ENCODE measurements around the gene TMEM38A. TPM values are rescaled to one million over a fixed set of nuclear protein-coding genes. Genes with fewer than 3 reads are reported as not detected.
"Not testable (repeated sequence)": the region's sequence is repeated elsewhere in the genome, so short reads cannot be mapped to it uniquely, and the experiment has no call there.

Gene TMEM38A
- polyA plus RNA-seq, 1 donor from 2014 or later, result 8.6 TPM

DNA sequence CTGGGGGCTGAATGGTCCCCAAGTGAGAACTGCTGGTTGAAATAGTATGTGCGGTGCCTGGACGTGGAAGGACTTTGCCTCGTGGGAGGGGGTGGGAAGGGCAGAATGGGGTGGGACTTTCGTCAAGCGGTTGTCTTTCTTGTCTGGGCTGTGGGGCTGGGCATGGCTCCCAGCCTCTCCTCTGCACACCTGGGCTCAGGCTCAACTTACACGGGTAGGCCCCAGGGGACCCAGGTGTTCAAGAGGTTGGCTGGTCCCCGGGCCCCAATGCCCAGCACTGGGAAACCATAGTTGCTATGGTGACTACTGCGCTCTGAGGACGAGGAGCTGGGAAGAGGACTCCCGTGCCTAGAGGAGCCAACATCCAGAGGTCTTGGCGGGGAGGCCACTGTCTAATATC, 66.0 kb downstream of the TMEM38A start:
- no peaks in the 10 kb centered on the region for H3K27me3 ChIP-seq (ENCODE audit: insufficient read depth, low read depth, low read length)
- no peaks in the 10 kb centered on the region for H4K20me1 ChIP-seq (ENCODE audit: insufficient read depth)
- no peak overlapping the region for H3K9ac ChIP-seq (ENCODE audit: low read length)
- no peak overlapping the region for H2AFZ ChIP-seq (ENCODE audit: low read depth, low read length)
- no peak overlapping the region for H3K4me3 ChIP-seq (ENCODE audit: low read length)
- no peaks in the 10 kb centered on the region for H3K9me2 ChIP-seq (ENCODE audit: insufficient read depth, low read length)
- H3F3A ChIP-seq (ENCODE audit: insufficient read depth, low read length, poor library complexity, severe bottlenecking), result no peaks in the 10 kb centered on the region
- no peaks in the 10 kb centered on the region for H3K36me3 ChIP-seq (ENCODE audit: insufficient read depth, low read length)
- no peak overlapping the region for H3K4me2 ChIP-seq (ENCODE audit: low read length)
- peaks cover 3% of the 10 kb centered on the region for H3K9me3 ChIP-seq (ENCODE audit: low read length)
- no peak overlapping the region for H3K27ac ChIP-seq (ENCODE audit: low read length)
- TF ChIP-seq RAD21 (conservative IDR thresholded peaks at IDR 0.05), result no peak
- no peak for TF ChIP-seq POLR2AphosphoS5 (IDR thresholded peaks at IDR 0.05)
- no peak for TF ChIP-seq EZH2 (IDR thresholded peaks at IDR 0.05; ENCODE audit: borderline replicate concordance, insufficient read depth, low read length, poor library complexity, severe bottlenecking)
- TF ChIP-seq EP300 (conservative IDR thresholded peaks at IDR 0.05; ENCODE audit: poor library complexity, severe bottlenecking), result no peak
- TF ChIP-seq, protein P1, sequence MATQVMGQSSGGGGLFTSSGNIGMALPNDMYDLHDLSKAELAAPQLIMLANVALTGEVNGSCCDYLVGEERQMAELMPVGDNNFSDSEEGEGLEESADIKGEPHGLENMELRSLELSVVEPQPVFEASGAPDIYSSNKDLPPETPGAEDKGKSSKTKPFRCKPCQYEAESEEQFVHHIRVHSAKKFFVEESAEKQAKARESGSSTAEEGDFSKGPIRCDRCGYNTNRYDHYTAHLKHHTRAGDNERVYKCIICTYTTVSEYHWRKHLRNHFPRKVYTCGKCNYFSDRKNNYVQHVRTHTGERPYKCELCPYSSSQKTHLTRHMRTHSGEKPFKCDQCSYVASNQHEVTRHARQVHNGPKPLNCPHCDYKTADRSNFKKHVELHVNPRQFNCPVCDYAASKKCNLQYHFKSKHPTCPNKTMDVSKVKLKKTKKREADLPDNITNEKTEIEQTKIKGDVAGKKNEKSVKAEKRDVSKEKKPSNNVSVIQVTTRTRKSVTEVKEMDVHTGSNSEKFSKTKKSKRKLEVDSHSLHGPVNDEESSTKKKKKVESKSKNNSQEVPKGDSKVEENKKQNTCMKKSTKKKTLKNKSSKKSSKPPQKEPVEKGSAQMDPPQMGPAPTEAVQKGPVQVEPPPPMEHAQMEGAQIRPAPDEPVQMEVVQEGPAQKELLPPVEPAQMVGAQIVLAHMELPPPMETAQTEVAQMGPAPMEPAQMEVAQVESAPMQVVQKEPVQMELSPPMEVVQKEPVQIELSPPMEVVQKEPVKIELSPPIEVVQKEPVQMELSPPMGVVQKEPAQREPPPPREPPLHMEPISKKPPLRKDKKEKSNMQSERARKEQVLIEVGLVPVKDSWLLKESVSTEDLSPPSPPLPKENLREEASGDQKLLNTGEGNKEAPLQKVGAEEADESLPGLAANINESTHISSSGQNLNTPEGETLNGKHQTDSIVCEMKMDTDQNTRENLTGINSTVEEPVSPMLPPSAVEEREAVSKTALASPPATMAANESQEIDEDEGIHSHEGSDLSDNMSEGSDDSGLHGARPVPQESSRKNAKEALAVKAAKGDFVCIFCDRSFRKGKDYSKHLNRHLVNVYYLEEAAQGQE (IDR thresholded peaks at IDR 0.05; ENCODE audit: borderline replicate concordance), result no peak
- TF ChIP-seq TAF1 (IDR thresholded peaks at IDR 0.05; ENCODE audit: low read depth), result no peak
- no peak for TF ChIP-seq CTCF (IDR thresholded peaks at IDR 0.05; ENCODE audit: poor library complexity, severe bottlenecking)
- no peak for TF ChIP-seq SMC3 (conservative IDR thresholded peaks at IDR 0.05; ENCODE audit: poor library complexity)
- TF ChIP-seq MXI1 (conservative IDR thresholded peaks at IDR 0.05; ENCODE audit: poor library complexity, severe bottlenecking), result no peak
- H3K79me2 ChIP-seq (replicated peaks; ENCODE audit: insufficient read depth, low read length), result no peaks in the 10 kb centered on the region

DNA sequence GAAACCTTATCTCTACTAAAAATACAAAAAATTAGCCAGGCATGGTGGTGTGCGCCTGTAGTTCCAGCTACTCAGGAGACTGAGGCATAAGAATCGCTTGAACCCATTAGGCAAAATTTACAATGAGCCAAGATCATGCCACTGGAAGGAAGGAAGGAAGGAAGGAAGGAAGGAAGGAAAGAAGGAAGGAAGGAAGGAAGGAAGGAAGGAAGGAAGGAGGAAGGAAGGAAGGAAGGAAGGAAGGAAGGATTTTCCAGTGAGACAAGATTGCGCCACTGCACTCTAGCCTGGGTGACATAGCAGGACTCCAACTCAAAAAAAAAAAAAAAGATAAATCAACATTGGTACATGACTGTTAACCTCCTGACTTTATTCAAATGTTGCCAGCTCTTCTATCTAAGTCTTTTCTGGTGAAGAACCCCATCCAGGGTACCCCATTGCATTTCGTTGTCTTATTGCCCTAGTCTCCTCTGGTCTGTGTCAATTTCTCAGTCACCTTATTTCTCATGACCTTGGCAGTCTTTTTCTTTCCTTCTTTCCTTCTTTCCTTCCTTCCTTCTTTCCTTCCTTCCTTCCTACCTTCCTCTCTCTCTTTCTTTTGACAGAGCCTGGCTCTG, 74.8 kb downstream of the TMEM38A start:
- not testable (repeated sequence) for H3K9me2 ChIP-seq (ENCODE audit: insufficient read depth, low read length); H3K9me3 ChIP-seq (ENCODE audit: low read length); H3F3A ChIP-seq (ENCODE audit: insufficient read depth, low read length, poor library complexity, severe bottlenecking)

DNA sequence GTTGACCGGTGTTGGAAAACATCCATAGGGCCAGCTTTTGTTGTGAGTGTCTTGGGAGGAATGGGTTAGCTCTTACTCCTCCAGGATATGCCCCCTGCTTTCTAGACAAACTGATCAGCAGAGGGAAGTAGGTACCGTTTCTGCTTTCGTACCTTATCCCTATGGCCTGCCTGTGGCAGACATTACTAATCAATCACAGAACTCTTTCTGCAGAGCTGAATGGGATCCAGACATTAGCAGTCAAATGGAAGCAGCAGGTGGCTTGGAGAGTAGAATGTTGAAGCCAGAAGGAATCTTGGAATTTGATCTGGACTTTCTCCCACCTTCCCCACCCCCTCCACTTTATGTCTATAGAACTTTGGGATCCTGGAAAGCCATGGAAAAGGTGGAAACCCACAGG, 75.8 kb downstream of the TMEM38A start:
- TF ChIP-seq SMC3 (conservative IDR thresholded peaks at IDR 0.05; ENCODE audit: poor library complexity), result no peak
- TF ChIP-seq, protein P1 (IDR thresholded peaks at IDR 0.05; ENCODE audit: borderline replicate concordance), result no peak
- TF ChIP-seq RAD21 (conservative IDR thresholded peaks at IDR 0.05), result no peak
- no peak for TF ChIP-seq EZH2 (IDR thresholded peaks at IDR 0.05; ENCODE audit: borderline replicate concordance, insufficient read depth, low read length, poor library complexity, severe bottlenecking)
- TF ChIP-seq TAF1 (IDR thresholded peaks at IDR 0.05; ENCODE audit: low read depth), result no peak
- no peak for TF ChIP-seq CTCF (IDR thresholded peaks at IDR 0.05; ENCODE audit: poor library complexity, severe bottlenecking)
- no peak for TF ChIP-seq MXI1 (conservative IDR thresholded peaks at IDR 0.05; ENCODE audit: poor library complexity, severe bottlenecking)
- no peak for TF ChIP-seq EP300 (conservative IDR thresholded peaks at IDR 0.05; ENCODE audit: poor library complexity, severe bottlenecking)
- no peak for TF ChIP-seq POLR2AphosphoS5 (IDR thresholded peaks at IDR 0.05)
- Histone ChIP-seq H4K20me1 (ENCODE audit: insufficient read depth) (no peaks in the 10 kb centered on the region), H3K9me3 (ENCODE audit: low read length) (peaks cover 2% of the 10 kb centered on the region), H3K36me3 (ENCODE audit: insufficient read depth, low read length) (no peaks in the 10 kb centered on the region), H3K27me3 (ENCODE audit: insufficient read depth, low read depth, low read length) (no peaks in the 10 kb centered on the region), H3K4me3 (ENCODE audit: low read length) (no peak overlapping the region), H3K27ac (ENCODE audit: low read length) (no peak overlapping the region), H3F3A (ENCODE audit: insufficient read depth, low read length, poor library complexity, severe bottlenecking) (no peaks in the 10 kb centered on the region), H3K9ac (ENCODE audit: low read length) (no peak overlapping the region), H3K9me2 (ENCODE audit: insufficient read depth, low read length) (no peaks in the 10 kb centered on the region), H3K4me2 (ENCODE audit: low read length) (no peak overlapping the region), H3K79me2 (replicated peaks; ENCODE audit: insufficient read depth, low read length) (no peaks in the 10 kb centered on the region), H2AFZ (ENCODE audit: low read depth, low read length) (no peak overlapping the region)

More for the DNA sequence above, 74.8 kb downstream of the TMEM38A start:
- H3K4me2 ChIP-seq (ENCODE audit: low read length); H4K20me1 ChIP-seq (ENCODE audit: insufficient read depth); H3K36me3 ChIP-seq (ENCODE audit: insufficient read depth, low read length); H3K4me3 ChIP-seq (ENCODE audit: low read length); H3K79me2 ChIP-seq (replicated peaks; ENCODE audit: insufficient read depth, low read length); H2AFZ ChIP-seq (ENCODE audit: low read depth, low read length); H3K27me3 ChIP-seq (ENCODE audit: insufficient read depth, low read depth, low read length); H3K9ac ChIP-seq (ENCODE audit: low read length); H3K27ac ChIP-seq (ENCODE audit: low read length): not testable (repeated sequence)

All from neural cell (in vitro differentiated cells).